ENCODE results near the gene PIAS4. TPM values are rescaled to one million over a fixed set of nuclear protein-coding genes. Genes with fewer than 3 reads are reported as not detected.

The PIAS4 gene
- total and polyA plus RNA-seq, 9 of the 15 experiments (the other 6 are each of a cell fraction or from before 2014, with no cell fraction given): 0.27 to 34.9 (median 14.4) TPM

DNA sequence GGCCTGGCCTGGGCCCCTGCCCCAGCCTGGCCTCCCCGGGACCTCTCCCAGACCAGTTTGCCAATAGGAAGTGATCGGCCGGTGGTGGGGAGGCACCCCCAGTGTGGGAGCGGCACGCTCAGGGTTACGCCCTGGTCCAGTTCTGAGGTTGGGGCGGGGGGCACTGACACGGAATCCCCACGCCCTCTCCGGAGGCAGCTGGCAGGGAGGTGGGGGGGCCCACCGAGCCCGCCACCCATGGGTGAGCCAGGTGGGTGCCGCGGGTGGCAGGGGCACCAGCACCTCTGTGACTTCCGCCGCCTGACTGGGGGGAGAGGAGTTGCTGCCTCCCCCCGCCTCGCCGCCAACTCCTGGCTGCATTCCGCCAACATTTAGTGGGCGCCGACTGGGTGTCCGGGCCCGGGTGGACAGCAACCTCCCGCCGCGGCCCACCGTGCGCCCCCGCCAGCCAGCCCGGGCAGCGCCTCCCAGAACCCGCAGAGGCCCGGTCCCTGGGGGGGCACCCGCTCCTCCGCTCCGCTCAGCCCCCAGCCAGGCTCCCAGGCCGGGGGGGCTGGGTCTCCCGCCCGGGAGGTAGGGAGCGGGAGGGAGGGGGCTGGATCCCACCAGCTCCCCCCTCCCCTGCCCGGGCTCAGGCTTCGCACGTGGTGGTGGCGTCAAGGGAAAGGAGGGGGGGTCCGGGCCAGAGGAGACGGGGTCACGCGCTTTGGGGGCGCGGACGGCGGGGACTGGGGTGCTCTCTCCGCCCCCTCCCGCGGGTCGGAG lies 57.1 kb downstream of the PIAS4 start (continued):
- no peak for TF ChIP-seq ZNF407 (IDR thresholded peaks at IDR 0.05; ENCODE audit: low read depth)
- no peak for TF ChIP-seq SAFB (IDR thresholded peaks at IDR 0.05; ENCODE audit: borderline replicate concordance, low read depth, low read length)
- TF ChIP-seq SRSF7 (optimal IDR thresholded peaks at IDR 0.05; ENCODE audit: low read depth, low read length): no peak
- no peak for TF ChIP-seq STAT5A (IDR thresholded peaks at IDR 0.05; ENCODE audit: borderline replicate concordance, low read length)
- TF ChIP-seq, protein P1, sequence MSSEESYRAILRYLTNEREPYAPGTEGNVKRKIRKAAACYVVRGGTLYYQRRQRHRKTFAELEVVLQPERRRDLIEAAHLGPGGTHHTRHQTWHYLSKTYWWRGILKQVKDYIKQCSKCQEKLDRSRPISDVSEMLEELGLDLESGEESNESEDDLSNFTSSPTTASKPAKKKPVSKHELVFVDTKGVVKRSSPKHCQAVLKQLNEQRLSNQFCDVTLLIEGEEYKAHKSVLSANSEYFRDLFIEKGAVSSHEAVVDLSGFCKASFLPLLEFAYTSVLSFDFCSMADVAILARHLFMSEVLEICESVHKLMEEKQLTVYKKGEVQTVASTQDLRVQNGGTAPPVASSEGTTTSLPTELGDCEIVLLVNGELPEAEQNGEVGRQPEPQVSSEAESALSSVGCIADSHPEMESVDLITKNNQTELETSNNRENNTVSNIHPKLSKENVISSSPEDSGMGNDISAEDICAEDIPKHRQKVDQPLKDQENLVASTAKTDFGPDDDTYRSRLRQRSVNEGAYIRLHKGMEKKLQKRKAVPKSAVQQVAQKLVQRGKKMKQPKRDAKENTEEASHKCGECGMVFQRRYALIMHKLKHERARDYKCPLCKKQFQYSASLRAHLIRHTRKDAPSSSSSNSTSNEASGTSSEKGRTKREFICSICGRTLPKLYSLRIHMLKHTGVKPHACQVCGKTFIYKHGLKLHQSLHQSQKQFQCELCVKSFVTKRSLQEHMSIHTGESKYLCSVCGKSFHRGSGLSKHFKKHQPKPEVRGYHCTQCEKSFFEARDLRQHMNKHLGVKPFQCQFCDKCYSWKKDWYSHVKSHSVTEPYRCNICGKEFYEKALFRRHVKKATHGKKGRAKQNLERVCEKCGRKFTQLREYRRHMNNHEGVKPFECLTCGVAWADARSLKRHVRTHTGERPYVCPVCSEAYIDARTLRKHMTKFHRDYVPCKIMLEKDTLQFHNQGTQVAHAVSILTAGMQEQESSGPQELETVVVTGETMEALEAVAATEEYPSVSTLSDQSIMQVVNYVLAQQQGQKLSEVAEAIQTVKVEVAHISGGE (CRISPR knock-in tag; IDR thresholded peaks at IDR 0.05): no peak
- no peak for TF ChIP-seq MTF1 (CRISPR knock-in tag; IDR thresholded peaks at IDR 0.05; ENCODE audit: borderline replicate concordance)
- TF ChIP-seq ETS2 (tag; IDR thresholded peaks at IDR 0.05; ENCODE audit: borderline replicate concordance, poor library complexity, severe bottlenecking): no peak
- peak in 1 of 2 experiments; percentile 41; a peak in 1 of 4 replicates for TF ChIP-seq SIN3A (IDR thresholded peaks at IDR 0.05; ENCODE audit: borderline replicate concordance in 2 of 2, control insufficient read depth in 1 of 2, low read depth in 2 of 2, low read length in 2 of 2)
- no peak for TF ChIP-seq KAT7 (CRISPR knock-in tag; IDR thresholded peaks at IDR 0.05; ENCODE audit: borderline replicate concordance)
- TF ChIP-seq ZNF639 (CRISPR knock-in tag; conservative IDR thresholded peaks at IDR 0.05 in 1 of 2, IDR thresholded peaks at IDR 0.05 in 1 of 2): no peak
- no peak for TF ChIP-seq CHD4 (IDR thresholded peaks at IDR 0.05; ENCODE audit: insufficient read depth, insufficient replicate concordance, low read depth, low read length, poor library complexity, severe bottlenecking)
